GM19438 (cell line): Measurements from ENCODE around the gene ATF6.

Experiments used
- ATAC-seq: cut with Tn5 transposase; IDR thresholded peaks from one replicate; pipeline ENCODE4 v1.9.1; 2021; ENCODE audit warnings: low read depth; ENCODE audit not compliant: unreplicated experiment

The ATF6 gene, protein sequence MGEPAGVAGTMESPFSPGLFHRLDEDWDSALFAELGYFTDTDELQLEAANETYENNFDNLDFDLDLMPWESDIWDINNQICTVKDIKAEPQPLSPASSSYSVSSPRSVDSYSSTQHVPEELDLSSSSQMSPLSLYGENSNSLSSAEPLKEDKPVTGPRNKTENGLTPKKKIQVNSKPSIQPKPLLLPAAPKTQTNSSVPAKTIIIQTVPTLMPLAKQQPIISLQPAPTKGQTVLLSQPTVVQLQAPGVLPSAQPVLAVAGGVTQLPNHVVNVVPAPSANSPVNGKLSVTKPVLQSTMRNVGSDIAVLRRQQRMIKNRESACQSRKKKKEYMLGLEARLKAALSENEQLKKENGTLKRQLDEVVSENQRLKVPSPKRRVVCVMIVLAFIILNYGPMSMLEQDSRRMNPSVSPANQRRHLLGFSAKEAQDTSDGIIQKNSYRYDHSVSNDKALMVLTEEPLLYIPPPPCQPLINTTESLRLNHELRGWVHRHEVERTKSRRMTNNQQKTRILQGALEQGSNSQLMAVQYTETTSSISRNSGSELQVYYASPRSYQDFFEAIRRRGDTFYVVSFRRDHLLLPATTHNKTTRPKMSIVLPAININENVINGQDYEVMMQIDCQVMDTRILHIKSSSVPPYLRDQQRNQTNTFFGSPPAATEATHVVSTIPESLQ

DNA sequence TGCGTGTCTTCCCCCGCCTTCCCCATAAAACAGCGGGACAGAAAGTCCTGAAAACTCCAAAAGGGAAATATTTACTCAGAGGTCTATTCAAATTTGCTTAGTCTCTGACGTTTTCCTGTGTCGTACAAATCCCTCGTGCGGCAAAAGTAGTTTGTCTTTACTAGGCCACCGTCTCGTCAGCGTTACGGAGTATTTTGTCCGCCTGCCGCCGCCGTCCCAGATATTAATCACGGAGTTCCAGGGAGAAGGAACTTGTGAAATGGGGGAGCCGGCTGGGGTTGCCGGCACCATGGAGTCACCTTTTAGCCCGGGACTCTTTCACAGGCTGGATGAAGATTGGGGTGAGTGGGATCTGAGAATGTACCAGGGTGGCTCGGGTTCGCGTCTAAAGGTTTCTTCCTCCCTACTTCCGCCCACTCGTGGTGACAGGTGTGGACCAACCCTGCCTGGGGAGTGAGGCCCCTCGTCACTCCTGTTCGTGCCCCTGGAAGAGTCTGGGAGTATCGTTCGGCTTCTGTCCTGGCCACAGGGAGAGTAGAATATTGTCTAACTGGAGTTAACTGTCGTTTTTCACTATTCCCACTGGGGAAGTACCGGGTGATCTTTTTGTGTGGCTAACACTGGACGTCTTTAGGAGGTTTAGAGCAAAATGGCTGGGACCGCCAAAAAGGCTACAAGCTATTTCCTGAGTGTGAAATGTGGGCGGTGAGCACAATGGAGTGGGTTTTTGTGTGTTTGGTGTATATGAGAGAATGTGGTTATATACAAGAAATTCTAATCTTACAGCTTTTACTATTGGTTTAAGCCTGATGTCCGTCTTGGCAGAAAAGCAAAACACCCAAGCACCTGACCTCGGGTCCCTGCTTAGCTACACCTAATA lies at the start of gene ATF6:
ATF6 (plus strand) TSS at position 219 of the 880 bp plus-strand sequence; CDS start at position 260, 41 bp downstream.
- ATAC-seq = peak; percentile 67

DNA sequence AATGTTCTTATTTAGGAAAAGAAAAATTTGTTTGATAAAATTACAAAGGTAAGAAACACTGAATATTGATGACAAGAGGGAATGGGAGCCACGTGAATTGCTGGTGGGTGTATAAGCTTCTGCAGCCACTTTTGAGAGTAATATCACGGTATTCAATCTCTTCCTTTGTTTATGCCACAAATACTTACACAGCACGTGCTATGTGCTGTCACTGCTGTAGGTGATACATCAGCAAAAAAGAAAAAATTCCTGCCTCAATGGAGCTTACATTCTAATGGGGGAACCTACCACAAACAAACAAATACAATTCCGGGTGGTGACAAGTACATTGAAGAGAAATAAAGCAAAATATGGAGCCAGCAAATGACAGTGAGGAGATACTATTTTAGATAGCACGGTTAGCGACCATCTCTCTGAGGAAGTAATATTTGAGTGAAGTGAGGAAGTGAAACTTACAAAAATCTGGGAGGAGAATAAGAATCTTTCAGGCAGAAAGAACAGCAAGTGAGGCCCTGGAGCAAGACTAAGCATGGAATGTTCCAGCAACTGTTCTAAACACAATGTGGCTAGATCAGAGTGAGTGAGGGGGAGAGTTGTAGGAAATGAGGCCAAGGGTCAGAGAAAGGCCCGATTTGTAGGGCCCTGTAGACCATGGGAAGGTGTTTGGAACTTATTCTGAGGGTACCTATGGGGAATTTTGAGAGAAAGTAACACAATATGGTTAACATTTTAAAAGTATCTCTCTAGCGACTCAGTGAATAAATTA lies 47.4 kb upstream of the ATF6 start:
- ATAC-seq = peak; percentile 59

DNA sequence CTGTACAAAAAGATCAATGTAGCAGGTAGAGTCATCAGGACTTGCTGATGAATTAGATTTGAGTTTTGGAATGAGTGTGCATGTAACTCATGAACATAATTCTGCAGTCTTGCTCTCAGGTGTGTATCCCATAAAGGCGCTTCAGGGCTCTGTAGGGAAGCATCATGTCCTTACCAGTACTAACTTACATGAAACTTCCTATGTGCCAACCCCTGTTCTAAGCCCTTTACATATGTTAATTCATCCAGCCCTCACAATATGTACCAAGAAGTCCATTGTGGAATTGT lies 46.9 kb upstream of the ATF6 start:
- peak; percentile 30 for ATAC-seq

DNA sequence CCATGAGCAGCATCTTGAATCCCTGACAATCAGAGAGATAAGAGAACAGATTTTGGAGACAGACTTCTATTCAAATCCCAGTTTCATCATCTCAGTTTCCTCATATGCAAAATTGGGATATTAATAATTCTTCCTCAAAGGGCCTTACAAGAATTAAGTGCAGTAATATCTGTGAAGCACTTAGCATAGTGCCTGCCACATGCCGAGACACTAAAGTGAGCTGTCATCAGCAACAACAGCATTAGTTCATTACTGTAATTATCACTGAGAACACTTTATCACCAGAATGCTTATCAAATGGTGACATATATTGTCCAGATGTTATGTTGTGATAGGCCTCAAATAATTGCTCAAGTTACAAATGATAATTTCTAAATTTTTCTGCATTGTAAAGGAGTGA lies 45.7 kb upstream of the ATF6 start:
- no peak for ATAC-seq

DNA sequence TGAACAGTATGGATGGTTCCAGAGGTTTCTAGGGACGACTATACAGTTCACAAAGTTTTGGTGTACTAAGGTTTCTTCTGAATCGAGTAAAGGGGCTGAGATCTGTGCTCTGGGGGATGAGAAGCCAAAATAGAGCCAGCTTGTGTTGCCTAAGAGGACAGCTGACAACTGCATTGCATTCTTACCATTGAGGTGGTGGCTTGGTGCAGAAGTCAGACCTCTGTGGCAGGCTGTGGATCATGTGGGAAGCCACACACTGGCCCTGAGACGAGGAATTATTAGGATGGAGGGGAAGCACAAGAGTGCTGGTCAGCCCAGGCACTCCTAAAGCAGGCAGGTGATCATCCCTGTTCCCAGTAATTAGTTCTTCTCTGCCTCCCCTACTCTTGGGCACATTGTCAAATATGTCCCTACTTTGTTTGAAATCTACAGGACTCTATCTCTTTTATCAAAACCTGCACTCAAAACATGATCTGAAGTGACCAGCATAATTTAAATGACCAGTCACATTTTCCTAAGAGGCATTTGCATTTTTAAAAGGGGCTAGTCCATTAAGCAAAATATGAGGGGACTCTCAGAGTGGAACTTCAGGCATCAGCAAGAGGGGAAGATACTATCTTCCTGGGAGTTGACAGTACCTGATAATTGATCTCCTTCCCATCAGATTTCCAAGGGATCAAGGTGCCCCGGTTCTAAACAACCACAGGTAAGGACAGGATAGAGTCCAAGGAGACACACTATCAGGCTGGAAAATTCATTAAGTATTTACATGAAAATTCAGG lies 45.0 kb upstream of the ATF6 start, which contains the start of gene FCRLB:
FCRLB (plus strand) TSS at position 589 of the 782 bp plus-strand sequence. CDS start 1,129 bp downstream, outside the sequence.
- ATAC-seq = no peak

DNA sequence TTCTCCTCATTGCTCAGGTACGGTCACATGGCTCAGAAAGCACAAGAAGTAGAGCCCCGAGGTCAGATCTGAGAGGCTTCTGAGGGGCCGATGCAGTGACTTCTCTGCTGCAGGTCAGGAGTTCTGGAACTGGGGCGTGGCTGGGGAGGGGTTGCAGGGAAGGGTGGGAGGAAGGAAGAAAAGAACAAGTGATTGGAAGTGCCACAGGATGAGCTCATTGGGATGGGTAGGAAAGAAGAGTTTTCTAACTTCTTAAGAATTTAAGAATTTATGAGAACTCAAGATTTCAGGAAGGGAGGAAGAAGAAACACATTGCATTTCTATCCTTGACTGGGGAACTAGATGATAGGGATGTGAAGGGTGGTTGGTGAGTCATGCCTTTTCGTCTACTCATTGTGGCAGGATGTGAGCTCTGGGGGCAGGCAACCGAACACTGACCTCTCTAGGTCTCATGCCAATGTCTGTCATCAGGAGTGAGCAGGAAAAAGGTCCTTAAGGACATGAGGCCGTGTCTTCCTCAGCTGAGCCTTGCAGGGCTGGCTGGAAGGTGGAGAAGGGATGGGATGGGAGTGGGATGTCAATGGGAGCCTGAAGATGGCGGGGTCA lies 44.3 kb upstream of the ATF6 start:
- ATAC-seq = no peak

DNA sequence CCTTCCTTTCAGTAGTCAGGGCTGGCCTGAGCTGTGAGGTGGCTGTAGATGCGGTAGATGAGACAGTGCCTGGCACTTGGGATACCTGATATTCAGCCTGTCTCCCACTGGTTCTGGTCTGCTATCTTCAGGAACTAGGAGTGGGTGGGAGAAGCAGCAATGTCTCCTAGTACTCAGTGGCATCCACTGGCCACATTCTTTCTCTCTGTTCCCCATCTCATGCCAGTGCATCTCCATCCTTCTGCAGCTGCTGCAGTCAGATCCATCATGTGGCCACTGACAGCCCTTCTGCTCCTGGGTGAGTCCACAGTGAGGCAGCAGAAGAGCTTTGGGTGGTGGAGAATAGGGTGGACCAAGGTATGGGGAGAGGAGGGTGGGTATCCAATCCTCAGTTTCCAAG lies 43.7 kb upstream of the ATF6 start:
- no peak for ATAC-seq

DNA sequence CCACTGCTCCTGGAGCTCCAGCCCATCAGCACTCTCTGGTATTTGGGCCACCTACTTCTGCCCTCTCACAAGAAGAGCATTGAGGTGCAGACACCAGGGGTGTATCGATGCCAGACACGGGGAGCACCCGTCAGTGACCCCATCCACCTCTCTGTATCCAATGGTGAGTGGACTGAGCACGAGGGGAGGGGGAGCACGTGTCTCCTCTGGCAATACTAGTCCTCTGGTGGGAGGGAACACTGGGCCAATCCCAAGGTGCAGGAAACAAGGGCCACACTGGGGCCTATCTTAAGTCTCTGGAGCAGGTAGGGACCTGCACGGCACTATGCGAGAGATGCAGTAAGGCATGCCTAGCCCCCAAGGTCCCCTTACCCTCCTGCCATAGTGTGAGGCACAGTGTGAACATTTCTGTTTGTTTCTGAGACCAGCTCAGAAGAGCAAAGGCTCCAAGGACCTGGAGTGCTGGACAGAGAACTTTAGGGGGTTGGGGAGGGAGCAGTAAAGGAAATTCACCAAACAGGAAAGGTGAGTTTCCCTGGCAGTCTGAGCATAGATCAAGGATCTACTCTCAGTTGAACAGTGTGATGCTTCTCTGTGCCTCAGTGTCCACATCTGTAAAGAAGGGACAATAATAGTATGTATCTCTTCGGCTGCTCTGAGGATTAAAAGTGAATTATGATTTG lies 42.5 kb upstream of the ATF6 start:
- ATAC-seq = no peak

DNA sequence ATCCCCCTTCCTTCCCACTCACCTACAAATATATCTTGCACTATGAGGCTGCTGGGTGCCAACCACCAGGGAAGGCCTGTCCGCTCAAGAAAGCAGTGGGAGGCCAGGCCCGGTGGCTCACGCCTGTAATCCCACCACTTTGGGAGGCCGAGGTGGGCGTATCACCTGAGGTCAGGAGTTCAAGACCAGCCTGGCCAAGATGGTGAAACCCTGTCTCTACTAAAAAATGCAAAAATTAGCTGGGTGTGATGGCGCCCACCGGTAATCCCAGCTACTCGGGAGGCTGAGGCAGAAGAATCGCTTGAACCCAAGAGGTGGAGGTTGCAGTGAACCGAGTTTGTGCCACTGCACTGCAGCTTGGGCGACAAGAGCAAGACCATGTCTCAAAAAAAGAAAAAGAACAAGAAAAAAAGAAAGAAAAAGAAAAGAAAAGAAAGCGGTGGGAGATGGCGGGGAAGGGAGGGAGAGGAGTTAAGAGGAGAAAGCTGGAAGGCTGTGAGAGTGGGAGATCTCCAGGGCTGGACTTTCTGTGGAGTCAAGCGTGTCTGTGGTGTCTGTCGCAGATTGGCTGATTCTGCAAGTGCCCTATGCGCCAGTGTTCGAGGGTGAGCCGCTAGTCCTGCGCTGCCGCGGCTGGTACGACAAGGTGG lies 40.7 kb upstream of the ATF6 start:
- ATAC-seq = peak; percentile 5

DNA sequence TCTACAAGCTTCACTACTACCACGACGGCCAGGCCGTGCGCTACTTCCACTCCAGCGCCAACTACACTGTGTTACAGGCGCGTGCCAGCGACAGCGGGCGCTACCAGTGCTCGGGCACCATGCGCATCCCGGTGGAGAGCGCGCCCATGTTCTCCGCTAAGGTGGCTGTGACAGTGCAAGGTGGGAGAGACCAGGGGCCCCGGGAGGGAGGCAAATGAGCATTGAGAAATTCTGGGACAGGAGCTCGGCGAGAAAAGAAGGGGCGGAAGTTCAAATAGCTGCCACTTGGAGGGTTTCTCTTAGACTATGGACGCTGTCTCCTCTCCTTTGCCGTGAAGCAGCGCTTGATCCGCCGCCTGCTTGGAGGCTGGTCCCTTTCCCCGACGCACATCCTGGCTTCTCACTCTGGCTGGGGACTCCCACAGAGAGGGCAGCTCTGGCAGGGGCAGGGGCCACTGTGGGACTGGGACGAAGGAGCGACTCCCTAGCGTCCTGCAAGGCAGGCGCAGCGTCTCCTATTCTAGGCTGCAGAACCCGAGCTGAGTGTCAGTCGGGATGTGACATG lies 40.1 kb upstream of the ATF6 start:
- peak; percentile 29 for ATAC-seq

DNA sequence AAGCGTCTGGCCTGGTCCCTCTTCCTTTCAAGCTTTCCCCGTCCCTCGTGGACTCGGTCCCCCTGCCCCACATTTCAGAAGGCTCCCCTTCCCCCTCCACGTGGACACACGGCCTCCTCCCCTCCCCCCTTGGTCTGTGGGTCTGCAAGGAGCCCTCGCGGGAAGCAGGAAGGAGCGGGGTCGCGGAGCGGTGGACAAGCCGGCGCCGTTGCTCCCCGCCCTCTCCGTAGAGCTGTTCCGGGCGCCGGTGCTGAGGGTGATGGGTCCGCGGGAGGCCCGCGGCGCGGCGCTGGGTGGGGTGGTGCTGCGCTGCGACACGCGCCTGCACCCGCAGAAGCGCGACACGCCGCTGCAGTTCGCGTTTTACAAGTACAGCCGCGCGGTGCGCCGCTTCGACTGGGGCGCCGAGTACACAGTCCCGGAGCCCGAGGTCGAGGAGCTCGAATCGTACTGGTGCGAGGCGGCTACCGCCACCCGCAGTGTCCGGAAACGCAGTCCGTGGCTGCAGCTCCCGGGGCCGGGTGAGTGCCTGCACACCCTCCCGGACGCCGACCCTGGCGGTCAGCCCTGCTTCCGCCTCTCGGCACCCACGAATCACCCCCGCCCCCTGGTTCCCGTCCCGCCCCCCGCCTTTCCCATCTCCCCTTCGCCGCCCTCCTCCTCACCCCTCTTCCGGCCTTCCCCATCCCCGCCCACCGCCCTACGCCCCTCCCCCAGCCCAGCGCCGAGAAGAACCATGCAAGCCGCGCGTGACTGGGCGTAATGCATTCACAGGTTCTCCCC lies 39.5 kb upstream of the ATF6 start:
- ATAC-seq = peak; percentile 52

DNA sequence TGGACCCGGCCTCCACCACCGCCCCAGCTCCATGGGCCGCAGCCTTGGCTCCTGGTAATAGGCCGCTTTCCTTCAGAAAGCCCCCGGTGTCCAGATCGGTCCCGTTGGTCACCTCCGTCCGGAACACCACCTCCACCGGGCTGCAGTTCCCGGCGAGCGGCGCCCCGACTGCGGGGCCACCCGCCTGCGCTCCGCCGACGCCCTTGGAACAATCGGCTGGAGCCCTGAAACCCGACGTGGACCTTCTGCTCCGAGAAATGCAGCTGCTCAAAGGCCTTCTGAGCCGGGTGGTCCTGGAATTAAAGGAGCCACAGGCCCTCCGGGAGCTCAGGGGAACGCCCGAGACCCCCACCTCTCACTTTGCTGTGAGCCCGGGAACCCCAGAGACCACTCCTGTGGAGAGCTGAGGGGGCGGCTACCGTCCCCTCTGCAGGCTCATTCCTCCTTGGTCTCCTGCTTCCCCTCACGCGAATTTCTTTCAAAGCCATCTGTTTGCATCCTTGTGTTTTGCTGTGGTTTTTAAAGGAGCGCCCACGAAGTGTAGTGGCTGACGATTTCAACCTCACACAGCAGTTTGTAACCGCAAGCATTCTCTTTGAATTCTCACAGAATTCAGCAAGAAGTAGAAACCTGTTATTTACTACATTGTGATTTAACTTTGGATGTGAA lies 38.7 kb upstream of the ATF6 start:
- peak; percentile 7 for ATAC-seq

DNA sequence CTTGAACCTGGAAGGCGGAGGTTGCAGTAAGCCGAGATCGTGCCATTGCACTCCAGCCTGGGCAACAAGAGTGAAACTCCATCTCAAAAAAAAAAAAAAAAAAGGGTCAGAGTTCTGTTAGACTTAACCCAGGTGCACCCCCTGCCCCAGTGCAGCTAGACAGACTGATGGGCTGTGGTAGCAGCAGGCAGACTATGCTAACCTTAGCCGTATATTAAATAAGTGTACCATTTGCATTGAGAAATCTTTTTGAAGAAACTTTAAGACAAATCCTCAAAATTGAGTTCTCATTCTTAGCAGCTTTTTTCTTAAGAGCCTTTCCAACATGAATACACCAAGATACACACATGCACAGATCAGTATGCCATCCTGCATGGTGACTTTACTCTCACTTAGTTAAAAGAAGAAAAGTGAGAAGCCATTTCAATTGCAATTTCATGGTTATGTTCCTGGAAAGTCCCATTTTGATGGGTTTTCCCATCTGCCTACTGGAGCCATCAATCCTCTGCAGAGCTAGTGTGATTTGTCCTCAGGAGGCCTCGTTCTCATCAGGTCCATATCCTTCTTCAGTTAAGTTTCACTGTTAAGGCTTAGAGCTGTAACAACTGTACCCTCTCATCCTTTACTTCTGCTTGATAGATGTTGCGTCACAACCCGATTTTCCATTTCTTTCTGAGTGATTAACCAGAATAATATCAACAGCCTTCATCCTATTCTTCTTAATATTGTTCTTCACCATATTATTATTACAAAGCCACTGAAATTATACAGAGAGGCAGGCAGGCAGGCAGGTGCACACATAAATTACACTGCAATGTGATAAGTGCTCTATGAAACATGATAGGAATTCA lies 37.5 kb upstream of the ATF6 start:
- ATAC-seq = no peak

DNA sequence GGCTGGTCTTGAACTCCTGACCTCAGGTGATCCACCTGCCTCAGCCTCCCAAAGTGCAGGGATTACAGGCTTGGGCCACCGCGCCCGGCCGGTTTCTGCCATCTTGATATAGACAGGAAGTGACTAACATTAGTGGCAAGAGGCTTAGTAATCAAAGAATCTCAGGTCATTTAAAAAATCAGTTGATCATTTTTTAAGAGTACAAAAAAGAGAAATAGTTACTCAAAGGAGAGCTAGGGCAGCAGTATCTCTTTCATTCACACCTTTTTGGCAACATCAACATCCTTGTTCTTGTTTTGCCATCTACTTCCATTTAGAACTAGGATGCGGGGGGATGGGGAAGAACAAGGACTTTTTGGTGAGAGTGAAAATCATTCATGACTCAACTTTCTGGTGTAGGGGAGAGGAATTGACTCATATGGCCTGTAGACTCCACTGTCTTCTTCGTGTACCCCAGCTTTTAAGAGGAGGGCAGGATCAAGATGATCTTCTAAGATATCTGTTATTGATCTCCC lies 36.0 kb upstream of the ATF6 start:
- ATAC-seq = no peak

DNA sequence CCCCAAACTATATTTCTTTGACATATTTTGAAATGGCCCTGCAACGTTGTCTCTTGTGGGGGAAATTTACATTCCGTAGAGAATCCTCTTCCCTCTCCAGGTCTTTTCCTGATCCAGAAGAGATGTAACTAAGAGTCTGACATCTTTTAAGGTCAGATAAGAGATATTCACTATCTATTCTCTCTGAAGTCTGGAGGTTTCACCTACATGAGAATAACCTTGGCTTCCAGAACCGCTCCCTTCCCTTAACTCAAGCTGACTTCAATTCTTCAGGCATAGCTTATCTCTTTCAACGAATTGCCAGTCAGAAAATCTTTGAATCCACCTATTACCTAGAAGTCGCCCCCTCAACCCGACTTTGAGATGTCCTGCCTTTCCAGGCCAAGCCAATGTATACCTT lies 34.9 kb upstream of the ATF6 start:
- no peak for ATAC-seq
